GM12878 (cell line): ENCODE measurements around the gene MNAT1. TPM values are rescaled to one million over a fixed set of nuclear protein-coding genes. Genes with fewer than 3 reads are reported as not detected.
A peak's percentile ranks its signal among the peaks of the same experiment; 100 is the strongest.

Experiments
- ATF2 ChIP-seq: IDR thresholded peaks from 2 replicates; pipeline ENCODE4 v1.6.1; 2012; ENCODE audit warnings: low read length, inconsistent platforms
- CBX5 ChIP-seq: sonication (generic); IDR thresholded peaks from 2 replicates; pipeline ENCODE4 v1.6.1; 2016; ENCODE audit warnings: low read depth, moderate library complexity, mild to moderate bottlenecking, inconsistent platforms
- CEBPZ ChIP-seq: fragments of 150-350 bp; IDR thresholded peaks from 2 replicates; pipeline ENCODE4 v1.6.1; 2016; ENCODE audit warnings: low read depth, low read length
- E4F1 ChIP-seq: fragments of 450-650 bp; IDR thresholded peaks from 2 replicates; pipeline ENCODE4 v1.6.1; 2018; ENCODE audit warnings: borderline replicate concordance, mild to moderate bottlenecking; ENCODE audit not compliant: partially characterized antibody
- EP300 ChIP-seq, 2 experiments: fragments of 150-350 bp in 1 of 2; IDR thresholded peaks; 2 replicates each; pipeline ENCODE4 v1.6.1; 2011 to 2012; ENCODE audit warnings: low read depth in 2 of 2, low read length in 2 of 2, borderline replicate concordance in 1 of 2, improper control_type of control experiment in 1 of 2, inconsistent platforms in 1 of 2; ENCODE audit not compliant: control insufficient read depth in 1 of 2
- KLF5 ChIP-seq: fragments of 450-650 bp; IDR thresholded peaks from 2 replicates; pipeline ENCODE4 v1.6.1; 2014; ENCODE audit warnings: mild to moderate bottlenecking; ENCODE audit not compliant: partially characterized antibody
- NR2C1 ChIP-seq: fragments of 450-650 bp; IDR thresholded peaks from 2 replicates; pipeline ENCODE4 v1.6.1; 2017; ENCODE audit warnings: antibody characterized with exemption, mild to moderate bottlenecking, moderate library complexity
- PAX8 ChIP-seq: fragments of 450-650 bp; IDR thresholded peaks from 2 replicates; pipeline ENCODE4 v1.6.1; 2017; ENCODE audit warnings: mild to moderate bottlenecking, moderate library complexity
- PRDM15 ChIP-seq: fragments of 450-650 bp; formaldehyde crosslinking; IDR thresholded peaks from 2 replicates; pipeline ENCODE4 v1.4.0; 2020; ENCODE audit warnings: mild to moderate bottlenecking, moderate library complexity
- SMARCA5 ChIP-seq: fragments of 450-650 bp; IDR thresholded peaks from 2 replicates; pipeline ENCODE4 v1.6.1; 2017; ENCODE audit warnings: mild to moderate bottlenecking
- SP1 ChIP-seq: IDR thresholded peaks from one replicate; pipeline ENCODE4 v1.6.1; 2011; ENCODE audit warnings: low read depth, low read length
- STAT1 ChIP-seq: fragments of 450-650 bp; conservative IDR thresholded peaks from 2 replicates; pipeline ENCODE4 v1.6.1; 2014; ENCODE audit warnings: antibody characterized with exemption, mild to moderate bottlenecking
- ZBTB11 ChIP-seq: fragments of 450-650 bp; formaldehyde crosslinking; IDR thresholded peaks from 2 replicates; pipeline ENCODE4 v1.5.0; 2022; ENCODE audit warnings: mild to moderate bottlenecking, missing genetic modification characterization
- polyA plus RNA-seq, 11 experiments: library from polyadenylated mRNA; depleted of rRNA in 4 of 11; unstranded in 6 of 11; stranded (reverse) in 5 of 11; fragments of >200 nt; fragmentation: Nextera tagmentation in 4 of 11; fragmentation: Illumina TruSeq in 1 of 11; extraction: Ambion mirVana in 4 of 11; extraction: Trizol in 1 of 11; gene quantifications; 1 replicate in 1 of 11; 2 replicates in 10 of 11; pipeline versions ENCODE4 v1.2.1 to v1.2.3, GENCODE V29; 2011 to 2016; ENCODE audit warnings: inconsistent platforms in 2 of 11, missing spikeins in 2 of 11, low read depth in 1 of 11
- total RNA-seq, 4 experiments: library from RNA; depleted of rRNA in 3 of 4; stranded (reverse); fragments of >200 nt in 3 of 4; fragmentation: Illumina TruSeq in 1 of 4; extraction: Trizol in 1 of 4; gene quantifications; 2 replicates each; pipeline versions ENCODE4 v1.2.1 to v1.2.3, GENCODE V29; 2013 to 2021

MNAT1 gene
- total and polyA plus RNA-seq, 10 of the 15 experiments (the other 5 are each of a cell fraction or from before 2014, with no cell fraction given): 26.5 to 67.4 (median 40.8) TPM

GRCh38 chr14:60980811-60981632, 246.5 kb downstream of the MNAT1 start, which contains the start of the genes SLC38A6 and TRMT5 (continued):
- TF ChIP-seq CEBPZ (no peak), NR2C1 (peak; percentile 57), E4F1 (no peak), PAX8 (no peak), KLF5 (no peak), CBX5 (peak; percentile 83; the same call in 1 of the 2 replicates), EP300 (IDR thresholded peaks at IDR 0.05; ENCODE audit: borderline replicate concordance in 1 of 2, control insufficient read depth in 1 of 2, low read depth in 2 of 2, low read length in 2 of 2) (peak; percentile 9 to 17; a peak in 1 of 4 replicates), PRDM15 (CRISPR knock-in tag) (no peak), SMARCA5 (peak; percentile 65; the same call in 1 of the 2 replicates), SP1 (peak; percentile 41), ATF2 (no peak), ZBTB11 (CRISPR knock-in tag) (no peak), STAT1 (peak; percentile 79; the same call in 1 of the 2 replicates)
